Measurements from ENCODE around the gene AMACR.
"Not testable (repeated sequence)": the region's sequence is repeated elsewhere in the genome, so short reads cannot be mapped to it uniquely, and the experiment has no call there.

Gene AMACR

GRCh38 chr5:33973271-33973670 lies 34.6 kb downstream of the AMACR start:
- peak; percentile 36 for ATAC-seq
- no peaks in the 10 kb centered on the region for H3K36me3 Mint-ChIP-seq
- no peaks in the 10 kb centered on the region for H3K9me3 Mint-ChIP-seq
- no peaks in the 10 kb centered on the region for H3K4me1 Mint-ChIP-seq
- H3K4me3 Mint-ChIP-seq: no peak overlapping the region
- no peak for DNase-seq (ENCODE audit: low spot score in 2 of 2)
- no peak overlapping the region for H3K27ac Mint-ChIP-seq

GRCh38 chr5:33969572-33970452 lies 38.0 kb downstream of the AMACR start:
- no peaks in the 10 kb centered on the region for H3K9me3 Mint-ChIP-seq
- DNase-seq (ENCODE audit: low spot score in 2 of 2) (no peak), ATAC-seq (peak; percentile 53)
- H3K36me3 Mint-ChIP-seq: no peaks in the 10 kb centered on the region
- no peak overlapping the region for H3K4me3 Mint-ChIP-seq
- H3K27ac Mint-ChIP-seq: no peak overlapping the region
- no peaks in the 10 kb centered on the region for H3K4me1 Mint-ChIP-seq

- no peaks in the 10 kb centered on the region for H3K9me3 Mint-ChIP-seq
- no peak for DNase-seq (ENCODE audit: low spot score in 2 of 2)
- no peak for ATAC-seq
- no peaks in the 10 kb centered on the region for H3K36me3 Mint-ChIP-seq
- no peak overlapping the region for H3K27ac Mint-ChIP-seq
- H3K4me3 Mint-ChIP-seq: no peak overlapping the region
- no peaks in the 10 kb centered on the region for H3K4me1 Mint-ChIP-seq
These were observed 39.4 kb downstream of the AMACR start for GRCh38 chr5:33968211-33969005.

- no peak overlapping the region for H3K27ac Mint-ChIP-seq
These were observed 41.0 kb downstream of the AMACR start for GRCh38 chr5:33966805-33967204.

GRCh38 chr5:33964132-33964700 lies 43.6 kb downstream of the AMACR start:
- Mint-ChIP-seq H3K9me3 (no peaks in the 10 kb centered on the region), H3K4me1 (no peaks in the 10 kb centered on the region), H3K4me3 (no peak overlapping the region), H3K27ac (no peak overlapping the region), H3K36me3 (no peaks in the 10 kb centered on the region)
- ATAC-seq: peak; percentile 56
- DNase-seq (ENCODE audit: low spot score in 2 of 2): no peak

More at GRCh38 chr5:33966805-33967204, 41.0 kb downstream of the AMACR start:
- Mint-ChIP-seq H3K9me3 (no peaks in the 10 kb centered on the region), H3K4me3 (no peak overlapping the region), H3K36me3 (no peaks in the 10 kb centered on the region), H3K4me1 (no peaks in the 10 kb centered on the region)
- ATAC-seq (no peak), DNase-seq (ENCODE audit: low spot score in 2 of 2) (no peak)

GRCh38 chr5:33958176-33958575 lies 49.7 kb downstream of the AMACR start:
- no peak for ATAC-seq
- no peaks in the 10 kb centered on the region for H3K9me3 Mint-ChIP-seq
- no peaks in the 10 kb centered on the region for H3K36me3 Mint-ChIP-seq
- H3K4me3 Mint-ChIP-seq: no peak overlapping the region
- DNase-seq (ENCODE audit: low spot score in 2 of 2): no peak
- H3K27ac Mint-ChIP-seq: no peak overlapping the region
- no peaks in the 10 kb centered on the region for H3K4me1 Mint-ChIP-seq

- Mint-ChIP-seq H3K9me3 (no peaks in the 10 kb centered on the region), H3K36me3 (no peaks in the 10 kb centered on the region), H3K4me3 (no peak overlapping the region), H3K27ac (no peak overlapping the region), H3K4me1 (no peaks in the 10 kb centered on the region)
- DNase-seq (ENCODE audit: low spot score in 2 of 2) (no peak), ATAC-seq (no peak)
These were observed 50.2 kb downstream of the AMACR start for GRCh38 chr5:33957577-33958150.

- not testable (repeated sequence) for H3K36me3 Mint-ChIP-seq; H3K4me3 Mint-ChIP-seq; H3K27ac Mint-ChIP-seq; H3K9me3 Mint-ChIP-seq; H3K4me1 Mint-ChIP-seq; ATAC-seq; DNase-seq (ENCODE audit: low spot score in 2 of 2)
These were observed 55.7 kb downstream of the AMACR start for GRCh38 chr5:33952175-33952574.

GRCh38 chr5:33944543-33945132 lies 63.2 kb downstream of the AMACR start:
- no peaks in the 10 kb centered on the region for H3K4me1 Mint-ChIP-seq
- no peaks in the 10 kb centered on the region for H3K9me3 Mint-ChIP-seq
- H3K27ac Mint-ChIP-seq: no peak overlapping the region
- no peak for DNase-seq (ENCODE audit: low spot score in 2 of 2)
- no peak overlapping the region for H3K4me3 Mint-ChIP-seq
- H3K36me3 Mint-ChIP-seq: no peaks in the 10 kb centered on the region
- no peak for ATAC-seq

GRCh38 chr5:33941090-33941489 lies 66.8 kb downstream of the AMACR start:
- no peak overlapping the region for H3K27ac Mint-ChIP-seq
- no peak for ATAC-seq
- DNase-seq (ENCODE audit: low spot score in 2 of 2): no peak
- no peak overlapping the region for H3K4me3 Mint-ChIP-seq
- H3K4me1 Mint-ChIP-seq: no peaks in the 10 kb centered on the region
- H3K9me3 Mint-ChIP-seq: no peaks in the 10 kb centered on the region
- no peaks in the 10 kb centered on the region for H3K36me3 Mint-ChIP-seq

- H3K9me3 Mint-ChIP-seq: no peaks in the 10 kb centered on the region
- ATAC-seq: no peak
- DNase-seq (ENCODE audit: low spot score in 2 of 2): no peak
- H3K27ac Mint-ChIP-seq: no peak overlapping the region
- H3K36me3 Mint-ChIP-seq: no peaks in the 10 kb centered on the region
- no peaks in the 10 kb centered on the region for H3K4me1 Mint-ChIP-seq
- no peak overlapping the region for H3K4me3 Mint-ChIP-seq
These were observed 68.1 kb downstream of the AMACR start for GRCh38 chr5:33939556-33940262.

- Mint-ChIP-seq H3K36me3 (no peaks in the 10 kb centered on the region), H3K27ac (no peak overlapping the region), H3K9me3 (no peaks in the 10 kb centered on the region), H3K4me1 (no peaks in the 10 kb centered on the region), H3K4me3 (no peak overlapping the region)
- no peak for ATAC-seq
- no peak for DNase-seq (ENCODE audit: low spot score in 2 of 2)
These were observed 69.0 kb downstream of the AMACR start for GRCh38 chr5:33938881-33939280.

- no peak overlapping the region for H3K4me3 Mint-ChIP-seq
- DNase-seq (ENCODE audit: low spot score in 2 of 2) (no peak), ATAC-seq (no peak)
- H3K4me1 Mint-ChIP-seq: no peaks in the 10 kb centered on the region
- H3K27ac Mint-ChIP-seq: no peak overlapping the region
- H3K36me3 Mint-ChIP-seq: no peaks in the 10 kb centered on the region
- H3K9me3 Mint-ChIP-seq: no peaks in the 10 kb centered on the region
These were observed 69.4 kb downstream of the AMACR start for GRCh38 chr5:33938507-33938796.

- DNase-seq (ENCODE audit: low spot score in 2 of 2): no peak
- no peaks in the 10 kb centered on the region for H3K4me1 Mint-ChIP-seq
- no peaks in the 10 kb centered on the region for H3K36me3 Mint-ChIP-seq
- H3K27ac Mint-ChIP-seq: no peak overlapping the region
- no peaks in the 10 kb centered on the region for H3K9me3 Mint-ChIP-seq
- H3K4me3 Mint-ChIP-seq: no peak overlapping the region
- no peak for ATAC-seq
These were observed 69.9 kb downstream of the AMACR start for GRCh38 chr5:33937707-33938506.

All from stimulated activated effector memory CD8-positive, alpha-beta T cell treated with anti-CD3 and anti-CD28 coated beads, Interleukin-12 subunit alpha, Interleukin-12 subunit beta, amount 100 ng/mL, for 72 hours (primary cell).